OCI-M2 (cell line): ENCODE results near the gene ALG14.
"Not testable (repeated sequence)": the region's sequence is repeated elsewhere in the genome, so short reads cannot be mapped to it uniquely, and the experiment has no call there.

Experiments
- DNase-seq: peaks from one replicate; lab custom pipeline; 2025; ENCODE audit not compliant: unreplicated experiment; lab: John Stamatoyannopoulos, UW

Gene ALG14

GRCh38 chr1:95088303-95088702, 15.6 kb upstream of the ALG14 start:
- no peak for DNase-seq

- no peak for DNase-seq
Measured at GRCh38 chr1:95086949-95087533, 14.3 kb upstream of the ALG14 start.

GRCh38 chr1:95085376-95085775, 12.6 kb upstream of the ALG14 start:
- DNase-seq, result no peak

- DNase-seq, result no peak
Measured at GRCh38 chr1:95084317-95085176, 11.8 kb upstream of the ALG14 start.

- no peak for DNase-seq
Measured at GRCh38 chr1:95080879-95081278, 8.1 kb upstream of the ALG14 start.

GRCh38 chr1:95080446-95080845, 7.7 kb upstream of the ALG14 start:
- no peak for DNase-seq

- DNase-seq, result no peak
Measured at GRCh38 chr1:95076034-95076433, 3.3 kb upstream of the ALG14 start.

GRCh38 chr1:95073446-95073845, 695 bp upstream of the ALG14 start:
- no peak for DNase-seq

GRCh38 chr1:95072117-95072516, 634 bp downstream of the ALG14 start:
- DNase-seq, result no peak

GRCh38 chr1:95071539-95071938, 1.2 kb downstream of the ALG14 start:
- DNase-seq, result no peak

GRCh38 chr1:95069710-95070093, 3.0 kb downstream of the ALG14 start:
- DNase-seq, result no peak

- DNase-seq, result no peak
Measured at GRCh38 chr1:95068956-95069709, 3.6 kb downstream of the ALG14 start.

- no peak for DNase-seq
Measured at GRCh38 chr1:95067568-95067967, 5.2 kb downstream of the ALG14 start.

- no peak for DNase-seq
Measured at GRCh38 chr1:95067062-95067461, 5.7 kb downstream of the ALG14 start.

- no peak for DNase-seq
Measured at GRCh38 chr1:95061445-95062006, 11.2 kb downstream of the ALG14 start.

GRCh38 chr1:95058974-95059373, 13.8 kb downstream of the ALG14 start:
- no peak for DNase-seq

- DNase-seq, result no peak
Measured at GRCh38 chr1:95057351-95057750, 15.4 kb downstream of the ALG14 start.

GRCh38 chr1:95049935-95050334, 22.8 kb downstream of the ALG14 start:
- no peak for DNase-seq

- DNase-seq, result no peak
Measured at GRCh38 chr1:95048317-95048716, 24.4 kb downstream of the ALG14 start.

- DNase-seq, result not testable (repeated sequence)
Measured at GRCh38 chr1:95047624-95048023, 25.1 kb downstream of the ALG14 start.

- DNase-seq, result no peak
Measured at GRCh38 chr1:95046359-95046758, 26.4 kb downstream of the ALG14 start.
